K562 (cell line): ENCODE measurements around the gene GRIN2D. TPM values are rescaled to one million over a fixed set of nuclear protein-coding genes. Genes with fewer than 3 reads are reported as not detected.

Experiments
- ARNT ChIP-seq, 2 experiments: fragments of 450-650 bp; IDR thresholded peaks; 2 replicates each; pipeline ENCODE4 v1.6.1; 2016; ENCODE audit warnings: mild to moderate bottlenecking in 1 of 2
- BDP1 ChIP-seq: IDR thresholded peaks from 3 replicates; pipeline ENCODE4 v1.6.1; 2011; ENCODE audit not compliant: insufficient read length, insufficient read depth
- CEBPG ChIP-seq, 3 experiments: fragments of 200-800 bp in 1 of 3; sonication (Bioruptor generic) in 1 of 3; sonication (generic) in 1 of 3; formaldehyde crosslinking in 1 of 3; IDR thresholded peaks in 2 of 3; conservative IDR thresholded peaks in 1 of 3; 2 replicates each; pipeline versions ENCODE4 v1.6.1 to v1.8.0; 2016 to 2022; ENCODE audit warnings: missing compliant biosample characterization in 2 of 3, missing genetic modification characterization in 2 of 3, mild to moderate bottlenecking in 1 of 3, missing genetic modification reagents in 1 of 3
- HNRNPL ChIP-seq: fragments of 200-400 bp; formaldehyde crosslinking; IDR thresholded peaks from 2 replicates; pipeline ENCODE4 v1.6.1; 2017; ENCODE audit warnings: low read depth, mild to moderate bottlenecking, low read length
- MAFK ChIP-seq: IDR thresholded peaks from 2 replicates; pipeline ENCODE4 v1.6.1; 2011; ENCODE audit warnings: low read length, improper control_type of control experiment
- MIER1 ChIP-seq: fragments of 450-650 bp; IDR thresholded peaks from 2 replicates; pipeline ENCODE4 v1.6.1; 2016; ENCODE audit warnings: antibody characterized with exemption, mild to moderate bottlenecking, low read depth
- MNT ChIP-seq, 2 experiments: fragments of 450-650 bp; conservative IDR thresholded peaks; 2 replicates each; pipeline ENCODE4 v1.6.1; 2017; ENCODE audit warnings: mild to moderate bottlenecking in 2 of 2, moderate library complexity in 2 of 2
- MTA1 ChIP-seq: fragments of 450-650 bp; IDR thresholded peaks from 2 replicates; pipeline ENCODE4 v1.6.1; 2017; ENCODE audit warnings: borderline replicate concordance
- MTA3 ChIP-seq: fragments of 450-650 bp; formaldehyde crosslinking; IDR thresholded peaks from 2 replicates; pipeline ENCODE4 v1.6.1; 2017; ENCODE audit warnings: mild to moderate bottlenecking, borderline replicate concordance
- RBM39 ChIP-seq: fragments of 200-400 bp; formaldehyde crosslinking; optimal IDR thresholded peaks from 2 replicates; pipeline ENCODE3; 2018; ENCODE audit warnings: low read depth, low read length
- SMAD4 ChIP-seq: fragments of 250-450 bp; sonication (Bioruptor Pico); conservative IDR thresholded peaks from 2 replicates; pipeline ENCODE4 v1.8.0; 2021; ENCODE audit warnings: inconsistent platforms, mild to moderate bottlenecking, moderate library complexity
- ZBTB26 ChIP-seq: fragments of 450-650 bp; formaldehyde crosslinking; IDR thresholded peaks from 2 replicates; pipeline ENCODE4 v1.4.0; 2022; ENCODE audit warnings: missing genetic modification characterization
- ZNF318 ChIP-seq, 2 experiments: fragments of 450-650 bp; IDR thresholded peaks; 2 replicates each; pipeline ENCODE4 v1.6.1; 2016; ENCODE audit warnings: mild to moderate bottlenecking in 2 of 2, borderline replicate concordance in 1 of 2, low read depth in 1 of 2, moderate library complexity in 1 of 2
- ZNF561 ChIP-seq: fragments of 450-650 bp; formaldehyde crosslinking; conservative IDR thresholded peaks from 2 replicates; pipeline ENCODE4 v1.4.0; 2020; ENCODE audit warnings: mild to moderate bottlenecking, moderate library complexity
- polyA plus RNA-seq, 8 experiments: library from polyadenylated mRNA; depleted of rRNA in 4 of 8; stranded (reverse) in 5 of 8; unstranded in 3 of 8; fragments of >200 nt; fragmentation: Nextera tagmentation in 2 of 8; fragmentation: Illumina TruSeq in 1 of 8; extraction: Ambion mirVana in 2 of 8; extraction: Trizol in 1 of 8; gene quantifications; 2 replicates each; pipeline versions ENCODE4 v1.2.1 to v1.2.3, GENCODE V29; 2011 to 2014; ENCODE audit warnings: inconsistent platforms in 1 of 8, missing spikeins in 1 of 8
- total RNA-seq, 7 experiments: library from RNA; depleted of rRNA in 6 of 7; stranded (reverse); fragments of >200 nt in 6 of 7; fragmentation: Illumina TruSeq in 2 of 7; extraction: Trizol in 2 of 7; gene quantifications; 2 replicates each; pipeline versions ENCODE4 v1.2.1 to v1.2.3, GENCODE V29; 2011 to 2021; ENCODE audit warnings: low replicate concordance in 1 of 7

GRIN2D gene
- total and polyA plus RNA-seq, 9 of the 15 experiments (the other 6 are each of a cell fraction or from before 2014, with no cell fraction given) = 0.32 to 31.5 (median 1.8) TPM

DNA sequence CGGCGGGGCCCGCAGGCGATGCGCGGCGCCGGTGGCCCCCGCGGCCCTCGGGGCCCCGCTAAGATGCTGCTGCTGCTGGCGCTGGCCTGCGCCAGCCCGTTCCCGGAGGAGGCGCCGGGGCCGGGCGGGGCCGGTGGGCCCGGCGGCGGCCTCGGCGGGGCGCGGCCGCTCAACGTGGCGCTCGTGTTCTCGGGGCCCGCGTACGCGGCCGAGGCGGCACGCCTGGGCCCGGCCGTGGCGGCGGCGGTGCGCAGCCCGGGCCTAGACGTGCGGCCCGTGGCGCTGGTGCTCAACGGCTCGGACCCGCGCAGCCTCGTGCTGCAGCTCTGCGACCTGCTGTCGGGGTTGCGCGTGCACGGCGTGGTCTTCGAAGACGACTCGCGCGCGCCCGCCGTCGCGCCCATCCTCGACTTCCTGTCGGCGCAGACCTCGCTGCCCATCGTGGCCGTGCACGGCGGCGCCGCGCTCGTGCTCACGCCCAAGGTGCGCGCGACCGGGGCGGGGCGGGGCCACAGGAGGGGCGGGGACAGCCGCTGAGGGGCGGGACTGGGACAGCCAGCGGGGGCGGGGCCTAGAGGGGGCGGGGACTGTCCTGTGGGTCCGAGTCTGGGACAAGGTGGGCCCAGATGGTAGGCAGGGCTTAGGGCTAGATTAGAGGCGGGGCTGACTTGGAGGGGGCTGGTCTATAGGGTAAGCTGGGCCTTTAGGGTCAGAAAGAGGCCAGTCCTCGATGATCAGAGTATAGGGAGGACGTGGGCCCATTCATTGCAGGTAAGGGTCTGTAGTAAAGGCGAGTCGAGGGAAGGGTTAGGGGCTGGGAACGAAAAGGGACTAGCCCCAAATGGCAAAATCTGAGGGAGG is 5.1 kb downstream of the GRIN2D start (continued):
- TF ChIP-seq SMAD4 (CRISPR knock-in tag) = peak; percentile 95
- TF ChIP-seq HNRNPL = peak; percentile 24; the same call in 1 of the 2 replicates
- peak in 1 of 2 experiments; percentile 53; a peak in 2 of 4 replicates for TF ChIP-seq MNT (conservative IDR thresholded peaks at IDR 0.05)
- TF ChIP-seq CEBPG (CRISPR knock-in tag; IDR thresholded peaks at IDR 0.05) = 0 out of 2 replicates have a peak, but pooled peaks have one; percentile 3
- no peak for TF ChIP-seq CEBPG (tag; conservative IDR thresholded peaks at IDR 0.05 in 1 of 2, IDR thresholded peaks at IDR 0.05 in 1 of 2)
- TF ChIP-seq ARNT (IDR thresholded peaks at IDR 0.05) = no peak
- TF ChIP-seq RBM39 = no peak
- TF ChIP-seq BDP1 = no peak
- no peak for TF ChIP-seq MTA1
- no peak for TF ChIP-seq MTA3
- TF ChIP-seq ZNF561 (CRISPR knock-in tag) = no peak
- TF ChIP-seq ZBTB26 (CRISPR knock-in tag) = peak; percentile 85; the same call in 1 of the 2 replicates
- no peak for TF ChIP-seq ZNF318 (IDR thresholded peaks at IDR 0.05; ENCODE audit: borderline replicate concordance in 1 of 2, low read depth in 1 of 2)
- no peak for TF ChIP-seq MAFK
- no peak for TF ChIP-seq MIER1
